HepG2 (cell line): ENCODE data around the gene WDR70.

ENCODE experiments used
- AFF4 ChIP-seq: sonication (generic); formaldehyde crosslinking; IDR thresholded peaks from 2 replicates; pipeline ENCODE4 v1.4.0; 2020; ENCODE audit warnings: missing genetic modification reagents
- CTCF ChIP-seq: sonication (generic); formaldehyde crosslinking; IDR thresholded peaks from 2 replicates; pipeline ENCODE4 v1.5.0; 2020; ENCODE audit warnings: mild to moderate bottlenecking, missing genetic modification reagents, moderate library complexity
- DNMT1 ChIP-seq: sonication (generic); formaldehyde crosslinking; IDR thresholded peaks from 2 replicates; pipeline ENCODE4 v1.5.1; 2020; ENCODE audit warnings: mild to moderate bottlenecking, missing genetic modification reagents
- HDAC1 ChIP-seq: sonication (generic); formaldehyde crosslinking; IDR thresholded peaks from 2 replicates; pipeline ENCODE4 v1.5.1; 2020; ENCODE audit warnings: mild to moderate bottlenecking, missing genetic modification reagents
- POLR2AphosphoS2 ChIP-seq: IDR thresholded peaks from 2 replicates; pipeline ENCODE4 v1.6.1; 2011; ENCODE audit warnings: low read depth, low read length, improper control_type of control experiment
- POLR2AphosphoS5 ChIP-seq: IDR thresholded peaks from 2 replicates; pipeline ENCODE4 v1.6.1; 2012; ENCODE audit warnings: low read depth, low read length
- PRDM15 ChIP-seq: sonication (generic); formaldehyde crosslinking; IDR thresholded peaks from 2 replicates; pipeline ENCODE4 v1.4.0; 2020; ENCODE audit warnings: missing genetic modification reagents
- SMC3 ChIP-seq: IDR thresholded peaks from 2 replicates; pipeline ENCODE4 v1.6.1; 2011; ENCODE audit warnings: low read length, improper control_type of control experiment
- TAF1 ChIP-seq: sonication (generic); formaldehyde crosslinking; IDR thresholded peaks from 2 replicates; pipeline ENCODE4 v1.4.0; 2020; ENCODE audit warnings: missing genetic modification reagents
- TRIM24 ChIP-seq: sonication (generic); formaldehyde crosslinking; IDR thresholded peaks from 2 replicates; pipeline ENCODE4 v1.8.0; 2022; ENCODE audit warnings: mild to moderate bottlenecking, missing genetic modification reagents
- ZNF737 ChIP-seq: sonication (generic); formaldehyde crosslinking; IDR thresholded peaks from 2 replicates; pipeline ENCODE4 v1.5.0; 2020; ENCODE audit warnings: missing genetic modification reagents, mild to moderate bottlenecking, borderline replicate concordance

GRCh38 chr5:37533851-37534250 lies 154.7 kb downstream of the WDR70 start:
- TF ChIP-seq ZNF737 (CRISPR knock-in tag) (no peak), PRDM15 (no peak), TAF1 (CRISPR knock-in tag) (no peak), TRIM24 (CRISPR knock-in tag) (no peak), POLR2AphosphoS5 (no peak), AFF4 (CRISPR knock-in tag) (no peak), HDAC1 (CRISPR knock-in tag) (no peak), CTCF (CRISPR knock-in tag) (no peak), POLR2AphosphoS2 (no peak), DNMT1 (no peak), SMC3 (no peak)
